SU-DHL-6 (cell line): Measurements from ENCODE around the gene SORCS2.

ENCODE experiments used
- H2AFZ ChIP-seq: fragments of 200-600 bp; sonication (generic); 2 replicates; pipeline ENCODE4 v1.6.1; 2014; ENCODE audit warnings: low read depth, mild to moderate bottlenecking, moderate library complexity, mixed read lengths, antibody characterized with exemption, low read length; ENCODE audit not compliant: severe bottlenecking
- H3F3A ChIP-seq: fragments of 200-600 bp; shearing (Covaris generic); 2 replicates; pipeline ENCODE4 v1.6.0; 2016; ENCODE audit warnings: antibody characterized with exemption, mild to moderate bottlenecking; ENCODE audit not compliant: insufficient read depth
- H3K27ac ChIP-seq: fragments of 200-600 bp; sonication (generic); 2 replicates; pipeline ENCODE4 v1.5.1; 2016; ENCODE audit warnings: low read depth, mild to moderate bottlenecking, low read length, moderate library complexity, mixed read lengths
- H3K27me3 ChIP-seq: fragments of 200-600 bp; sonication (generic), shearing (Covaris generic); 2 replicates; pipeline ENCODE4 v1.6.0; 2014; ENCODE audit warnings: mild to moderate bottlenecking, low read length
- H3K36me3 ChIP-seq: fragments of 200-600 bp; sonication (generic); 2 replicates; pipeline ENCODE4 v1.6.1; 2014; ENCODE audit warnings: mild to moderate bottlenecking, low read length, mixed read lengths
- H3K4me2 ChIP-seq: fragments of 300-600, 200-600 bp; shearing (Covaris generic), sonication (generic); 2 replicates; pipeline ENCODE4 v1.6.0; 2014; ENCODE audit warnings: low read length, low read depth, mild to moderate bottlenecking; ENCODE audit not compliant: poor library complexity, severe bottlenecking
- H3K4me3 ChIP-seq: fragments of 200-600 bp; sonication (generic); 2 replicates; pipeline ENCODE4 v1.5.1; 2014; ENCODE audit warnings: antibody characterized with exemption, low read length, mild to moderate bottlenecking, mixed read lengths; ENCODE audit not compliant: insufficient read depth, poor library complexity, severe bottlenecking
- H3K79me2 ChIP-seq: fragments of 200-600 bp; sonication (generic); 2 replicates; pipeline ENCODE4 v1.6.1; 2014; ENCODE audit warnings: mild to moderate bottlenecking, low read length, moderate library complexity; ENCODE audit not compliant: insufficient read depth
- H3K9ac ChIP-seq: fragments of 200-600 bp; sonication (generic); 2 replicates; pipeline ENCODE4 v1.7.0; 2014; ENCODE audit warnings: mild to moderate bottlenecking, low read length
- H3K9me2 ChIP-seq: fragments of 200-600 bp; sonication (generic); replicated peaks from 2 replicates; pipeline ENCODE4 v1.6.1; 2014; ENCODE audit warnings: low read length; ENCODE audit not compliant: insufficient read depth
- H3K9me3 ChIP-seq: fragments of 200-600 bp; sonication (generic); 2 replicates; pipeline ENCODE4 v1.6.1; 2014; ENCODE audit warnings: low read length, mixed read lengths; ENCODE audit not compliant: insufficient read depth
- H4K20me1 ChIP-seq: fragments of 200-600 bp; sonication (generic); 2 replicates; pipeline ENCODE4 v1.6.1; 2014; ENCODE audit warnings: low read depth, mild to moderate bottlenecking, antibody characterized with exemption, low read length, moderate library complexity, mixed read lengths
- CTCF ChIP-seq: fragments of 200-600 bp; sonication (generic); IDR thresholded peaks from one replicate; pipeline ENCODE4 v1.5.1; 2017; ENCODE audit warnings: antibody characterized with exemption, mild to moderate bottlenecking, low read length, moderate library complexity; ENCODE audit not compliant: insufficient read depth, poor library complexity, severe bottlenecking
- EZH2phosphoT487 ChIP-seq: fragments of 200-600 bp; sonication (generic), shearing (Covaris generic); conservative IDR thresholded peaks from 2 replicates; pipeline ENCODE4 v1.6.1; 2018; ENCODE audit warnings: mild to moderate bottlenecking, antibody characterized with exemption, low read length, moderate library complexity, mixed read lengths

Gene SORCS2

GRCh38 chr4:7769396-7770223 lies 577.3 kb downstream of the SORCS2 start:
- H3K27me3 ChIP-seq = no peaks in the 10 kb centered on the region

GRCh38 chr4:7770224-7771050 lies 578.1 kb downstream of the SORCS2 start:
- no peak overlapping the region for H3K27ac ChIP-seq
- no peak overlapping the region for H3K4me3 ChIP-seq
- no peak overlapping the region for H3K9ac ChIP-seq
- no peak overlapping the region for H2AFZ ChIP-seq
- no peaks in the 10 kb centered on the region for H3K9me3 ChIP-seq
- H3F3A ChIP-seq = no peaks in the 10 kb centered on the region
- TF ChIP-seq CTCF (no peak), EZH2phosphoT487 (no peak)
- H4K20me1 ChIP-seq = no peaks in the 10 kb centered on the region
- no peak overlapping the region for H3K4me2 ChIP-seq
- no peaks in the 10 kb centered on the region for H3K9me2 ChIP-seq
- no peaks in the 10 kb centered on the region for H3K79me2 ChIP-seq
- no peaks in the 10 kb centered on the region for H3K36me3 ChIP-seq
- H3K27me3 ChIP-seq = no peaks in the 10 kb centered on the region

More at GRCh38 chr4:7769396-7770223, 577.3 kb downstream of the SORCS2 start:
- no peak overlapping the region for H3K27ac ChIP-seq
- no peaks in the 10 kb centered on the region for H3K9me3 ChIP-seq
- no peaks in the 10 kb centered on the region for H3F3A ChIP-seq
- no peak for TF ChIP-seq EZH2phosphoT487
- no peak for TF ChIP-seq CTCF
- no peaks in the 10 kb centered on the region for H4K20me1 ChIP-seq
- H2AFZ ChIP-seq = no peak overlapping the region
- H3K79me2 ChIP-seq = no peaks in the 10 kb centered on the region
- H3K4me3 ChIP-seq = no peak overlapping the region
- H3K36me3 ChIP-seq = no peaks in the 10 kb centered on the region
- no peak overlapping the region for H3K9ac ChIP-seq
- H3K9me2 ChIP-seq = no peaks in the 10 kb centered on the region
- no peak overlapping the region for H3K4me2 ChIP-seq

- H3K79me2 ChIP-seq = no peaks in the 10 kb centered on the region
- H4K20me1 ChIP-seq = no peaks in the 10 kb centered on the region
- H3K36me3 ChIP-seq = no peaks in the 10 kb centered on the region
- no peaks in the 10 kb centered on the region for H3K9me2 ChIP-seq
- H3K9me3 ChIP-seq = no peaks in the 10 kb centered on the region
- no peak overlapping the region for H3K9ac ChIP-seq
- H3K27ac ChIP-seq = no peak overlapping the region
- TF ChIP-seq CTCF = no peak
- TF ChIP-seq EZH2phosphoT487 = no peak
- no peak overlapping the region for H3K4me3 ChIP-seq
- no peak overlapping the region for H3K4me2 ChIP-seq
- no peak overlapping the region for H2AFZ ChIP-seq
- H3K27me3 ChIP-seq = no peaks in the 10 kb centered on the region
- H3F3A ChIP-seq = no peaks in the 10 kb centered on the region
These were observed 578.7 kb downstream of the SORCS2 start for GRCh38 chr4:7771056-7771455.
